Psoas muscle (tissue), 8 donors: ENCODE data around the gene RPTN. TPM values are rescaled to one million over a fixed set of nuclear protein-coding genes. Genes with fewer than 3 reads are reported as not detected.

Experiments used
- ATAC-seq, 4 donors: fragments of 200-7000 bp; cut with Tn5 transposase; one replicate each; pipeline ENCODE4 v1.9.1; 2020; ENCODE audit warnings: moderate library complexity in 3 of 4, mild to moderate bottlenecking in 2 of 4
- DNase-seq, 2 donors: peaks; one replicate each; pipeline ENCODE4 v3.0.0-alpha.2; 2020
- H3K27ac ChIP-seq: fragments of 200-600 bp; one replicate; pipeline ENCODE4 v1.8.0; 2022
- H3K27me3 ChIP-seq, 3 donors: fragments of 200-600 bp in 1 of 3; one replicate each; pipeline versions ENCODE4 v1.6.1 to v1.8.0; 2013 to 2022; ENCODE audit warnings: low read length in 2 of 3, mild to moderate bottlenecking in 2 of 3, moderate library complexity in 1 of 3; ENCODE audit not compliant: insufficient read depth in 3 of 3
- H3K36me3 ChIP-seq, 2 donors: fragments of 200-600 bp in 1 of 2; one replicate each; pipeline versions ENCODE4 v1.6.1 to v1.8.0; 2013 to 2022; ENCODE audit warnings: low read depth in 1 of 2, mild to moderate bottlenecking in 1 of 2, moderate library complexity in 1 of 2; ENCODE audit not compliant: insufficient read depth in 1 of 2
- H3K4me1 ChIP-seq: fragments of 200-600 bp; one replicate; pipeline ENCODE4 v1.8.0; 2022
- H3K4me3 ChIP-seq: fragments of 200-600 bp; one replicate; pipeline ENCODE4 v1.8.0; 2022; ENCODE audit warnings: mild to moderate bottlenecking
- H3K9me3 ChIP-seq: fragments of 200-600 bp; one replicate; pipeline ENCODE4 v1.8.0; 2022
- WGBS, 3 donors: extraction: QIAGEN DNeasy Blood & Tissue Kit; methylation state at CpG; one replicate each; pipeline versions ENCODE4 v1.1.6 to v1.1.7; 2013; 5-methylcytosine and 5-hydroxymethylcytosine counted together
- intact Hi-C, 2 donors: fragments of 100-400 bp; cut with DNase I; formaldehyde crosslinking; loops; one replicate each; pipeline versions ENCODE4 v1.11.0 to v1.14.2; 2022
- polyA plus RNA-seq, 3 donors: library from polyadenylated mRNA; stranded (reverse); fragments of 200-250 nt; gene quantifications; one replicate each; pipeline ENCODE4 v1.2.3, GENCODE V29; 2013
- total RNA-seq, 4 donors: library from RNA; stranded (reverse); fragmentation: NEBNext Ultra II Directional in 2 of 4; extraction: Animal tissue kit (Norgen Biotek cat#: 25700) in 2 of 4; gene quantifications; one replicate each; pipeline versions ENCODE4 v1.2.1 to v1.2.4, GENCODE V29; 2021 to 2023
- TF ChIP-seq, protein P1 (sequence below): fragments of 200-600 bp; IDR thresholded peaks from one replicate; pipeline ENCODE4 v1.8.0; 2022; ENCODE audit warnings: antibody characterized with exemption
- donor health status: healthy with polysubstance abuse.
- donor health status: DM: no; HTN: no; CAD: no; lungs with moderate emphysema.
- donor health status: Bipolar disorder and iron deficiency.
- donor health status: healthy.
- donor health status: DM: yes; HTN: yes; CAD: no.
- donor health status: DM: no; HTN: no; CAD: no.
- donor health status: DM: no; HTN: no; CAD: no.
- donor health status: DM: yes; HTN: yes; CAD: no.

The RPTN gene
- total and polyA plus RNA-seq, 7 donors, result not detected

GRCh38 chr1:152166966-152167365, 7.9 kb upstream of the RPTN start:
- Histone ChIP-seq H3K9me3 (no peaks in the 10 kb centered on the region), H3K4me3 (no peak overlapping the region), H3K27me3 (peaks cover 0 to 2% (median 0%) of the 10 kb centered on the region in 3 donors), H3K4me1 (no peaks in the 10 kb centered on the region), H3K27ac (no peak overlapping the region), H3K36me3 (no peaks in the 10 kb centered on the region)
- ATAC-seq, result no peak
- TF ChIP-seq, protein P1, sequence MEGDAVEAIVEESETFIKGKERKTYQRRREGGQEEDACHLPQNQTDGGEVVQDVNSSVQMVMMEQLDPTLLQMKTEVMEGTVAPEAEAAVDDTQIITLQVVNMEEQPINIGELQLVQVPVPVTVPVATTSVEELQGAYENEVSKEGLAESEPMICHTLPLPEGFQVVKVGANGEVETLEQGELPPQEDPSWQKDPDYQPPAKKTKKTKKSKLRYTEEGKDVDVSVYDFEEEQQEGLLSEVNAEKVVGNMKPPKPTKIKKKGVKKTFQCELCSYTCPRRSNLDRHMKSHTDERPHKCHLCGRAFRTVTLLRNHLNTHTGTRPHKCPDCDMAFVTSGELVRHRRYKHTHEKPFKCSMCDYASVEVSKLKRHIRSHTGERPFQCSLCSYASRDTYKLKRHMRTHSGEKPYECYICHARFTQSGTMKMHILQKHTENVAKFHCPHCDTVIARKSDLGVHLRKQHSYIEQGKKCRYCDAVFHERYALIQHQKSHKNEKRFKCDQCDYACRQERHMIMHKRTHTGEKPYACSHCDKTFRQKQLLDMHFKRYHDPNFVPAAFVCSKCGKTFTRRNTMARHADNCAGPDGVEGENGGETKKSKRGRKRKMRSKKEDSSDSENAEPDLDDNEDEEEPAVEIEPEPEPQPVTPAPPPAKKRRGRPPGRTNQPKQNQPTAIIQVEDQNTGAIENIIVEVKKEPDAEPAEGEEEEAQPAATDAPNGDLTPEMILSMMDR, result no peak
- intact Hi-C loops, result no loop called here
- 17 to 42% (median 39%) methylated on average over 1 of the region's 1 CpG for WGBS, 3 donors
- no peak for DNase-seq

- Histone ChIP-seq H3K9me3 (no peaks in the 10 kb centered on the region), H3K27me3 (peaks cover 0 to 2% (median 0%) of the 10 kb centered on the region in 3 donors), H3K4me1 (no peaks in the 10 kb centered on the region), H3K36me3 (no peaks in the 10 kb centered on the region), H3K27ac (no peak overlapping the region), H3K4me3 (no peak overlapping the region)
- no peak for DNase-seq
- TF ChIP-seq, protein P1, result no peak
- 68 to 77% (median 74%) methylated on average over 4 of the region's 4 CpGs for WGBS, 3 donors
- intact Hi-C loops, result no loop called here
- ATAC-seq, result no peak
Observed at GRCh38 chr1:152165286-152166077, 6.5 kb upstream of the RPTN start.

DNA sequence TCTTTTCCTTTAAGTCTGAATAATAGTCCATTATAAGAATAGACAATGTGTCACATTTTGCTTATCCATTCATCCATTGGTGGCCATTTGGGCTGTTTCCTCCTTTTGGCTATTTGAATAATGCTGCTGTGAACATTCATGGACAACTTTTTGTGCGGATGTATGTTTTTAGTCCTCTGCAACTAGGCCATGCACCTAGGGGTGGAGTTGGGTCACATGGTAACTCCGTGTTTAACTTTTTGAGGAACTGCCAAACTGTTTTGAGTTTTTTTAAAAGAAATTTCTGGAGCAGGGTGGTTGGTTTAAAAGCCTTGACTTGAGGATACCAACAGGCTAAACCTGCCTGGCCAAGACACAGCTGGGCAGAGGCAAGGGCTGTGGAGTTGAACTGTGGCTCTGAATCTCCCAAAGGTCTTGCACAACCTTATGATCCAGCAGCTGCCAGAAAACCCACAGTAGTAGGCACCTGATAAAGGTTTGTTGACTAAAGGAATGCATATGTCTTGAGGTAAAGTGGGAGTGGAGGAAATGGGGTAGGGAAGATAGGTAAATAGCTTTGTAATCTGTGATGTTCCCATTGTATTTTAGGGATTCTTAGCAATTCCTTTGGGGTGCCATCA, 5.6 kb upstream of the RPTN start:
- DNase-seq (no peak), ATAC-seq (no peak)
- Histone ChIP-seq H3K27ac (no peak overlapping the region), H3K4me1 (no peaks in the 10 kb centered on the region), H3K9me3 (no peaks in the 10 kb centered on the region), H3K36me3 (no peaks in the 10 kb centered on the region), H3K4me3 (no peak overlapping the region), H3K27me3 (peaks cover 0 to 2% (median 0%) of the 10 kb centered on the region in 3 donors)
- intact Hi-C loops, result no loop called here
- WGBS, 3 donors, result 53 to 56% (median 56%) methylated on average over 2 of the region's 2 CpGs
- TF ChIP-seq, protein P1, result no peak

DNA sequence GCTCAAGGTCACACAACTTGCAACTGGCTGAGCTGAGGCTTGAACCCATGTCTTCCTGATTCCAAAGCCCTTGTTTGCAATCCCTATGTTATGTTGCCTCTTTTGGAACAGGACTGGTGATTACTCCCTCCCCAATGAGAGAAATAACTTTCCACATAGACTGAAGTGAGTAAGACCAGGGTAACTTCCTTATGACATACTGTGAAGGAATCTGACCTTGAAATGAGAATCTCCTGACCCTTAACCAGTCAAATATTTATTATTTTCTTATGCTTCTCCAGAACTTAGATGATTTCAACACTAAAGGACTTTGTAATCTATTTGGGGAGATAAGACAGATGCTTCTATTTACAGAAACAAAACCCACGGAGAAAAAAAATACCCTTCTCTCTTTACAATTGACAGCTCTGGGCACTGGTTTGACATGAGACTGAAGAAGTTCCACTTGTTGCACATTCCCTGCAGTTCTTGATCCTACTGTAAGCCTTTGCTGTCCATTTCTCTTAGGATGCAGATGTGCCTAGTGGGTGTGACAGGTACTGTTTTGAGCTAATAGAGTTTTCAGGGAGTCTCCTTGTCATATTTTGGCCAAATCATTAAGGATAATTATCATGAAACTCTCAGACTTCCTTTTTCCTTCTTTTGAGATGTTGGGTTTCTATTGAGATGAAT, 3.9 kb upstream of the RPTN start:
- no peak for ATAC-seq
- Histone ChIP-seq H3K4me3 (no peak overlapping the region), H3K9me3 (no peaks in the 10 kb centered on the region), H3K4me1 (no peaks in the 10 kb centered on the region), H3K27me3 (peaks cover 0 to 2% (median 0%) of the 10 kb centered on the region in 3 donors), H3K27ac (no peak overlapping the region), H3K36me3 (no peaks in the 10 kb centered on the region)
- DNase-seq, result no peak
- TF ChIP-seq, protein P1, result no peak
- intact Hi-C loops, result loop anchor here in 1 of 2 donors (2.0 kb wide), 1 partner anchor 70 kb away; no protein-coding TSS in a partner anchor
- WGBS, 3 donors, result 37 to 61% (median 48%) methylated on average over 1 of the region's 1 CpG
